Left ventricle myocardium inferior (tissue), 1 donor: ENCODE results near the gene ZSCAN10. TPM values are rescaled to one million over a fixed set of nuclear protein-coding genes. Genes with fewer than 3 reads are reported as not detected.
A peak's percentile ranks its signal among the peaks of the same experiment; 100 is the strongest.

Experiments
- DNase-seq: peaks from one replicate; pipeline ENCODE4 v3.0.0-alpha.2; 2020
- H3K27ac ChIP-seq: fragments of 200-600 bp; replicated peaks from 2 replicates; pipeline ENCODE4 v1.8.0; 2021
- H3K27me3 ChIP-seq: fragments of 200-600 bp; 2 replicates; pipeline ENCODE4 v1.8.0; 2021; ENCODE audit warnings: low read depth
- H3K36me3 ChIP-seq: fragments of 200-600 bp; 2 replicates; pipeline ENCODE4 v1.8.0; 2021
- H3K4me1 ChIP-seq: fragments of 200-600 bp; 2 replicates; pipeline ENCODE4 v1.8.0; 2021
- H3K4me3 ChIP-seq: fragments of 200-600 bp; 2 replicates; pipeline ENCODE4 v1.8.0; 2021; ENCODE audit warnings: mild to moderate bottlenecking, moderate library complexity
- H3K9me3 ChIP-seq: fragments of 200-600 bp; replicated peaks from 2 replicates; pipeline ENCODE4 v1.8.0; 2021
- CTCF ChIP-seq: fragments of 200-600 bp; IDR thresholded peaks from 2 replicates; pipeline ENCODE4 v1.8.0; 2021; ENCODE audit warnings: antibody characterized with exemption, mild to moderate bottlenecking, borderline replicate concordance
- intact Hi-C: fragments of 100-400 bp; cut with micrococcal nuclease; formaldehyde crosslinking; loops from one replicate; pipeline ENCODE4 v1.11.0; 2022
- total RNA-seq: library from RNA; stranded (reverse); fragmentation: NEBNext Ultra II Directional; extraction: Animal tissue kit (Norgen Biotek cat#: 25700); gene quantifications from one replicate; pipeline ENCODE4 v1.2.1, GENCODE V29; 2021
- donor health status: DM: no; HTN: yes; CAD: no; lungs with severe emphysema.

Gene ZSCAN10
- total RNA-seq, 1 donor from 2014 or later, result not detected

- DNase-seq, result no peak
- peaks cover 59% of the 10 kb centered on the region for H3K36me3 ChIP-seq
- no peaks in the 10 kb centered on the region for H3K27me3 ChIP-seq
- no peak for TF ChIP-seq CTCF
- H3K9me3 ChIP-seq, result no peaks in the 10 kb centered on the region
- no peak overlapping the region for H3K27ac ChIP-seq
- peaks cover 25% of the 10 kb centered on the region for H3K4me1 ChIP-seq
- no peak overlapping the region for H3K4me3 ChIP-seq
- intact Hi-C loops, result no loop called here
Measured at GRCh38 chr16:3118846-3119245, 19.8 kb upstream of the ZSCAN10 start.

- no peaks in the 10 kb centered on the region for H3K9me3 ChIP-seq
- no peaks in the 10 kb centered on the region for H3K27me3 ChIP-seq
- H3K4me1 ChIP-seq, result peaks cover 25% of the 10 kb centered on the region
- H3K36me3 ChIP-seq, result peaks cover 59% of the 10 kb centered on the region
- TF ChIP-seq CTCF, result no peak
- intact Hi-C loops, result no loop called here
- no peak for DNase-seq
- no peak overlapping the region for H3K27ac ChIP-seq
- H3K4me3 ChIP-seq, result no peak overlapping the region
Measured at GRCh38 chr16:3118204-3118790, 19.2 kb upstream of the ZSCAN10 start.

- Histone ChIP-seq H3K27ac (no peak overlapping the region), H3K9me3 (no peaks in the 10 kb centered on the region), H3K4me1 (peaks cover 36% of the 10 kb centered on the region), H3K27me3 (no peaks in the 10 kb centered on the region), H3K36me3 (peaks cover 56% of the 10 kb centered on the region), H3K4me3 (no peak overlapping the region)
- intact Hi-C loops, result no loop called here
- no peak for DNase-seq
- no peak for TF ChIP-seq CTCF
Measured at GRCh38 chr16:3115561-3115960, 16.5 kb upstream of the ZSCAN10 start.

GRCh38 chr16:3115003-3115402 is 15.9 kb upstream of the ZSCAN10 start:
- no peak for DNase-seq
- intact Hi-C loops, result no loop called here
- Histone ChIP-seq H3K36me3 (peaks cover 50% of the 10 kb centered on the region), H3K27me3 (no peaks in the 10 kb centered on the region), H3K27ac (no peak overlapping the region), H3K4me3 (no peak overlapping the region), H3K9me3 (no peaks in the 10 kb centered on the region), H3K4me1 (peaks cover 36% of the 10 kb centered on the region)
- TF ChIP-seq CTCF, result no peak

GRCh38 chr16:3113765-3114479 is 14.8 kb upstream of the ZSCAN10 start:
- Histone ChIP-seq H3K9me3 (no peaks in the 10 kb centered on the region), H3K27ac (peak overlapping the region; percentile 89), H3K4me3 (peak overlapping the region; percentile 92), H3K4me1 (peaks cover 36% of the 10 kb centered on the region), H3K36me3 (peaks cover 40% of the 10 kb centered on the region), H3K27me3 (no peaks in the 10 kb centered on the region)
- TF ChIP-seq CTCF, result no peak
- intact Hi-C loops, result no loop called here
- DNase-seq, result no peak
